Fibroblast of lung (primary cell): Measurements from ENCODE around the gene SMARCA4.
"Not testable (repeated sequence)": the region's sequence is repeated elsewhere in the genome, so short reads cannot be mapped to it uniquely, and the experiment has no call there.

Experiments
- CTCF ChIP-seq, 2 donors: IDR thresholded peaks in 1 of 2; conservative IDR thresholded peaks in 1 of 2; 1 replicate in 1 of 2; 2 replicates in 1 of 2; pipeline ENCODE4 v1.5.1; 2011 to 2012; ENCODE audit warnings: low read length in 2 of 2, control low read depth in 1 of 2, inconsistent platforms in 1 of 2, low read depth in 1 of 2, mild to moderate bottlenecking in 1 of 2
- EZH2 ChIP-seq: IDR thresholded peaks from 2 replicates; pipeline ENCODE4 v1.5.1; 2012; ENCODE audit warnings: low read length, control low read depth, mild to moderate bottlenecking; ENCODE audit errors: missing control alignments

- TF ChIP-seq EZH2; CTCF (conservative IDR thresholded peaks at IDR 0.05 in 1 of 2, IDR thresholded peaks at IDR 0.05 in 1 of 2; ENCODE audit: low read depth in 1 of 2, low read length in 2 of 2): not testable (repeated sequence)
These were observed 17.4 kb upstream of the SMARCA4 start for GRCh38 chr19:10943412-10943811.
